OCI-LY7 (cell line): ENCODE measurements around the gene PMIS2. TPM values are rescaled to one million over a fixed set of nuclear protein-coding genes. Genes with fewer than 3 reads are reported as not detected.
A peak's percentile ranks its signal among the peaks of the same experiment; 100 is the strongest.
"Not testable (repeated sequence)": the region's sequence is repeated elsewhere in the genome, so short reads cannot be mapped to it uniquely, and the experiment has no call there.

ENCODE experiments used
- BruUV-seq: library from RNA; stranded (reverse); fragments of 400-500 nt; replicated peaks from 2 replicates; lab custom pipeline; 2021; lab: Mats Ljungman, UMichigan
- CTCF ChIA-PET: fragments of 300-600 bp; sonication (Branson Sonifier 250); formaldehyde crosslinking; loops from one replicate; lab custom pipeline; 2022; ENCODE audit warnings: antibody characterized with exemption; ENCODE audit not compliant: unreplicated experiment; lab: Charles Lee
- POLR2A ChIA-PET: fragments of 300-600 bp; sonication (Branson Sonifier 250); formaldehyde crosslinking; loops from one replicate; lab custom pipeline; 2022; ENCODE audit warnings: antibody characterized with exemption; lab: Charles Lee
- DNase-seq: peaks from one replicate; pipeline ENCODE4 v3.0.0-alpha.2; 2015; ENCODE audit warnings: low spot score
- H2AFZ ChIP-seq: fragments of 200-600 bp; sonication (generic), shearing (Covaris generic); 2 replicates; pipeline ENCODE4 v1.6.1; 2014; ENCODE audit warnings: mild to moderate bottlenecking, antibody characterized with exemption, low read length, moderate library complexity
- H3K27ac ChIP-seq: fragments of 200-600 bp; sonication (generic); 2 replicates; pipeline ENCODE4 v1.5.1; 2014; ENCODE audit warnings: mixed run types, low read depth, mild to moderate bottlenecking, moderate library complexity, low read length, inconsistent platforms; ENCODE audit not compliant: poor library complexity, severe bottlenecking
- H3K36me3 ChIP-seq: fragments of 200-600 bp; sonication (generic); 2 replicates; pipeline ENCODE4 v1.6.1; 2014; ENCODE audit warnings: mild to moderate bottlenecking, antibody characterized with exemption, low read length, moderate library complexity, mixed read lengths; ENCODE audit not compliant: insufficient read depth
- H3K4me1 ChIP-seq: fragments of 200-600 bp; sonication (generic); 2 replicates; pipeline ENCODE4 v1.5.1; 2014; ENCODE audit warnings: mild to moderate bottlenecking, low read length; ENCODE audit not compliant: insufficient read depth, poor library complexity, severe bottlenecking
- H3K4me2 ChIP-seq: fragments of 200-600 bp; sonication (generic); 2 replicates; pipeline ENCODE4 v1.6.1; 2014; ENCODE audit warnings: mild to moderate bottlenecking, low read length
- H3K4me3 ChIP-seq: fragments of 200-600 bp; sonication (generic); 2 replicates; pipeline ENCODE4 v1.5.1; 2014; ENCODE audit warnings: mild to moderate bottlenecking, low read depth, low read length; ENCODE audit not compliant: poor library complexity, severe bottlenecking
- H3K79me2 ChIP-seq: fragments of 200-600 bp; sonication (generic); 2 replicates; pipeline ENCODE4 v1.6.1; 2016; ENCODE audit warnings: low read depth, mild to moderate bottlenecking, low read length, moderate library complexity, mixed read lengths; ENCODE audit not compliant: insufficient read depth
- H3K9me2 ChIP-seq: fragments of 200-600 bp; sonication (generic); 2 replicates; pipeline ENCODE4 v1.6.1; 2016; ENCODE audit warnings: mild to moderate bottlenecking, low read length, mixed read lengths; ENCODE audit not compliant: insufficient read depth
- H3K9me3 ChIP-seq: fragments of 200-600 bp; sonication (generic); 2 replicates; pipeline ENCODE4 v1.6.1; 2014; ENCODE audit warnings: mild to moderate bottlenecking, mixed run types, low read length, mixed read lengths
- H4K20me1 ChIP-seq: fragments of 200-600 bp; sonication (generic); 2 replicates; pipeline ENCODE4 v1.6.1; 2014; ENCODE audit warnings: mild to moderate bottlenecking, antibody characterized with exemption, low read length, moderate library complexity, mixed read lengths; ENCODE audit not compliant: insufficient read depth
- EZH2phosphoT487 ChIP-seq: fragments of 200-600 bp; sonication (generic); IDR thresholded peaks from 2 replicates; pipeline ENCODE4 v1.6.1; 2018; ENCODE audit warnings: low read depth, borderline replicate concordance, mild to moderate bottlenecking, mixed run types, antibody characterized with exemption, low read length, moderate library complexity, mixed read lengths
- intact Hi-C: fragments of 100-400 bp; cut with micrococcal nuclease; formaldehyde crosslinking; loops from one replicate; pipeline ENCODE4 v1.10.0; 2022; ENCODE audit not compliant: unreplicated experiment
- total RNA-seq, 2 experiments: library from RNA; depleted of rRNA in 1 of 2; stranded (reverse); fragments of >200 nt in 1 of 2; shearing (Covaris generic) in 1 of 2; gene quantifications; 2 replicates each; pipeline ENCODE4 v1.2.3, GENCODE V29; 2014 to 2022
- TF ChIP-seq, protein P1 (sequence below): fragments of 200-600 bp; sonication (generic); conservative IDR thresholded peaks from 2 replicates; pipeline ENCODE4 v1.5.1; 2014; ENCODE audit warnings: mild to moderate bottlenecking, antibody characterized with exemption, low read length, moderate library complexity, mixed read lengths

PMIS2 gene
- total RNA-seq, 2 experiments from 2014 or later = not detected

DNA sequence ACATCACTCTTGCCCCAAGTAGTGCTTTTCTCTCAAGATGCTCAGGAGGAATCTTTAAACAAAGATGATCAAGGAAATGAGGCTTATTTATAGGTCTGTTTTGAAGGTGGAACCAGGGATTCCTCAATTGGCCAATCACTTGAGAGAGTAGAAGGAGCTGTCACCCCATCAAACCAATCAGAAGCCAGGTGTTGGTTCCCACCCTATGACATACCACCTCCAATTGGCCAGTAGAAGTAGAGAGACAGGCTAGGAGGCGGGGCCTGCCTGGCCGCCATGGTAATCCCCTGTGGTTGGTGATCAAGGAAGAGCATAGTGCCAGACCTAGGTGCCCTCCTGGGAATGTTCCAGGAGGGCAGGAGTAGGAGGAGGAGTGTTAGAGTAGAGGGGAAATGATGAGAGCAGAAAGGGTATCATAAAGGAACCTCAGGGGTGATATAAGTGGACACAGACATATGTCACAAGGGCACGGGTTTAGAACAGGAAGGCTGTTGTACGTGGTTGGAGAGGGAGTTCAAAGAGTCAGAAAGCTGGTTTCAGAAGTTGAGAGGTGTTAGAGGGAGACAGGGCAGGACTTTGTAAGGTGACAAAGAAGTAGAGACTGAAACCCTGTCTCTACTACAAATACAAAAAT is 10.5 kb downstream of the PMIS2 start:
- Histone ChIP-seq H3K36me3 (no peaks in the 10 kb centered on the region), H3K79me2 (no peaks in the 10 kb centered on the region), H3K4me1 (peaks cover 5% of the 10 kb centered on the region), H3K27ac (no peak overlapping the region), H3K9me3 (no peaks in the 10 kb centered on the region), H4K20me1 (no peaks in the 10 kb centered on the region), H3K4me3 (no peak overlapping the region), H2AFZ (peak overlapping the region; percentile 65; the same call in 1 of the 2 replicates), H3K4me2 (no peak overlapping the region), H3K9me2 (no peaks in the 10 kb centered on the region)
- CTCF ChIA-PET = no interaction called here
- no TSS peak for BruUV-seq
- DNase-seq = peak; percentile 36
- TF ChIP-seq EZH2phosphoT487 = no peak
- TF ChIP-seq, protein P1, sequence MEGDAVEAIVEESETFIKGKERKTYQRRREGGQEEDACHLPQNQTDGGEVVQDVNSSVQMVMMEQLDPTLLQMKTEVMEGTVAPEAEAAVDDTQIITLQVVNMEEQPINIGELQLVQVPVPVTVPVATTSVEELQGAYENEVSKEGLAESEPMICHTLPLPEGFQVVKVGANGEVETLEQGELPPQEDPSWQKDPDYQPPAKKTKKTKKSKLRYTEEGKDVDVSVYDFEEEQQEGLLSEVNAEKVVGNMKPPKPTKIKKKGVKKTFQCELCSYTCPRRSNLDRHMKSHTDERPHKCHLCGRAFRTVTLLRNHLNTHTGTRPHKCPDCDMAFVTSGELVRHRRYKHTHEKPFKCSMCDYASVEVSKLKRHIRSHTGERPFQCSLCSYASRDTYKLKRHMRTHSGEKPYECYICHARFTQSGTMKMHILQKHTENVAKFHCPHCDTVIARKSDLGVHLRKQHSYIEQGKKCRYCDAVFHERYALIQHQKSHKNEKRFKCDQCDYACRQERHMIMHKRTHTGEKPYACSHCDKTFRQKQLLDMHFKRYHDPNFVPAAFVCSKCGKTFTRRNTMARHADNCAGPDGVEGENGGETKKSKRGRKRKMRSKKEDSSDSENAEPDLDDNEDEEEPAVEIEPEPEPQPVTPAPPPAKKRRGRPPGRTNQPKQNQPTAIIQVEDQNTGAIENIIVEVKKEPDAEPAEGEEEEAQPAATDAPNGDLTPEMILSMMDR = no peak
- intact Hi-C loops = no loop called here
- POLR2A ChIA-PET = no interaction called here

DNA sequence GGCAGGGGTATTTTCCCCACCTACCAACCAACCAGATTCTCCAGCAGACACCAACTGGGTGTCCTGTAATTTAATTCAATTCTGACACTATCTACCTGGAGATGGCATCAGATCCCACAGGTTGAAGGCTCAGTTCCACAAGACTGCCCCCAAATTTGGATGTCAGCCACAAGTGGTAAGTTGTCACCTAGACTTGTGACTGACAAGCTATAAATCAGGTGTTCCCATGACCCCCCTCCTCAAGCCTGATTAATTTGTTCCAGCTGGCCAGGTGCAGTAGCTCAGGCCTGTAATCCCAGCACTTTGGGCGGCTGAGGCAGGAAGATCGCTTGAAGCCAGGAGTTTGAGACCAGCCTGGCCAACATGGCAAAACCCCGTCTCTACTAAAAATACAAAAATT is 16.0 kb downstream of the PMIS2 start:
- H3K36me3 ChIP-seq = no peaks in the 10 kb centered on the region
- H4K20me1 ChIP-seq = no peaks in the 10 kb centered on the region
- H3K27ac ChIP-seq = no peak overlapping the region
- H3K9me2 ChIP-seq = no peaks in the 10 kb centered on the region
- no peaks in the 10 kb centered on the region for H3K79me2 ChIP-seq
- TF ChIP-seq, protein P1 = no peak
- no peak for TF ChIP-seq EZH2phosphoT487
- no peak overlapping the region for H2AFZ ChIP-seq
- H3K4me2 ChIP-seq = no peak overlapping the region
- no peak for DNase-seq
- intact Hi-C loops = no loop called here
- BruUV-seq = no TSS peak
- H3K4me3 ChIP-seq = no peak overlapping the region
- H3K9me3 ChIP-seq = no peaks in the 10 kb centered on the region
- CTCF ChIA-PET = no interaction called here
- no peaks in the 10 kb centered on the region for H3K4me1 ChIP-seq
- POLR2A ChIA-PET = no interaction called here

DNA sequence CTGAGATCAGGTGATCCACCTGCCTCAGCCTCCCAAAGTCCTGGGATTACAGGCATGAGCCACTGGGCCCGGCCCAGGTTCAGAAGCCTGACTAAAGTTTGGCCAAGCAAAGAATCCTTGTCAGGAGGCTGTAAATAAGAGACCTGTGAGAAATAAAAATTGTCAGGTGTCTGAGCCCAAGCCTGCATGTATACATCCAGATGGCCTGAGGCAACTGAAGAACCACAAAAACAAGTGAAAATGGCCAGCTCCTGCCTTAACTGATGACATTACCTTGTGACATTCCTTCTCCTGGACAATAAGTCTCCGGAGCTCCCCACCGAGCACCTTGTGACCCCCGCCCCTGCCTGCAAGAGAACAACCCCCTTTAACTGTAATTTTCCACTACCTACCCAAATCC is 18.5 kb downstream of the PMIS2 start:
- H2AFZ ChIP-seq, CTCF ChIA-PET, H3K9me2 ChIP-seq, H3K4me2 ChIP-seq, POLR2A ChIA-PET, H3K4me1 ChIP-seq, BruUV-seq, H3K36me3 ChIP-seq, intact Hi-C loops, H3K4me3 ChIP-seq, H3K27ac ChIP-seq, H3K9me3 ChIP-seq, H3K79me2 ChIP-seq, DNase-seq, H4K20me1 ChIP-seq: not testable (repeated sequence)

DNA sequence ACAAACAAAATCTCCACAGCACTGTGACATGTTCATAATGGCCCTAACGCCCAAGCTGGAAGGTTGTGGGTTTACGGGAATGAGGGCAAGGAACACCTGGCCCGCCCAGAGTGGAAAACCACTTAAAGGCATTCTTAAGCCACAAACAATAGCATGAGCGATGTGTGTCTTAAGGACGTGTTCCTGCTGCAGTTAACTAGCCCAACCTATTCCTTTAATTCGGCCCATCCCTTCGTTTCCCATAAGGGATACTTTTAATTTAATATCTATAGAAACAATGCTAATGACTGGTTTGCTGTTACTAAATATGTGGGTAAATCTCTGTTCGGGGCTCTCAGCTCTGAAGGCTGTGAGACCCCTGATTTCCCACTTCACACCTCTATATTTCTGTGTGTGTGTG is 21.2 kb downstream of the PMIS2 start:
- H4K20me1 ChIP-seq, H3K27ac ChIP-seq, DNase-seq, H3K9me2 ChIP-seq, BruUV-seq, H3K4me3 ChIP-seq, H3K36me3 ChIP-seq, H3K79me2 ChIP-seq, H2AFZ ChIP-seq, H3K9me3 ChIP-seq, intact Hi-C loops, H3K4me2 ChIP-seq: not testable (repeated sequence)
- POLR2A ChIA-PET = interaction anchor here (1.7 kb wide), 1 partner anchor 41 kb away, joined by 6 read pairs; the partner anchor contains the start of gene COX6B1
- CTCF ChIA-PET = interaction anchor here (1.0 kb wide), 1 partner anchor 49 kb away, joined by 10 read pairs; no protein-coding TSS in a partner anchor
- H3K4me1 ChIP-seq = peaks cover 21% of the 10 kb centered on the region
